ENCODE results near the gene CLDN6.

- TF ChIP-seq, protein P1, sequence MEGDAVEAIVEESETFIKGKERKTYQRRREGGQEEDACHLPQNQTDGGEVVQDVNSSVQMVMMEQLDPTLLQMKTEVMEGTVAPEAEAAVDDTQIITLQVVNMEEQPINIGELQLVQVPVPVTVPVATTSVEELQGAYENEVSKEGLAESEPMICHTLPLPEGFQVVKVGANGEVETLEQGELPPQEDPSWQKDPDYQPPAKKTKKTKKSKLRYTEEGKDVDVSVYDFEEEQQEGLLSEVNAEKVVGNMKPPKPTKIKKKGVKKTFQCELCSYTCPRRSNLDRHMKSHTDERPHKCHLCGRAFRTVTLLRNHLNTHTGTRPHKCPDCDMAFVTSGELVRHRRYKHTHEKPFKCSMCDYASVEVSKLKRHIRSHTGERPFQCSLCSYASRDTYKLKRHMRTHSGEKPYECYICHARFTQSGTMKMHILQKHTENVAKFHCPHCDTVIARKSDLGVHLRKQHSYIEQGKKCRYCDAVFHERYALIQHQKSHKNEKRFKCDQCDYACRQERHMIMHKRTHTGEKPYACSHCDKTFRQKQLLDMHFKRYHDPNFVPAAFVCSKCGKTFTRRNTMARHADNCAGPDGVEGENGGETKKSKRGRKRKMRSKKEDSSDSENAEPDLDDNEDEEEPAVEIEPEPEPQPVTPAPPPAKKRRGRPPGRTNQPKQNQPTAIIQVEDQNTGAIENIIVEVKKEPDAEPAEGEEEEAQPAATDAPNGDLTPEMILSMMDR (IDR thresholded peaks at IDR 0.05), result no peak
- no peak for TF ChIP-seq ZFX (IDR thresholded peaks at IDR 0.05; ENCODE audit: borderline replicate concordance)
Measured at GRCh38 chr16:2975161-2975795, 42.7 kb downstream of the CLDN6 start.

Data from 22Rv1 (cell line).